LNCaP clone FGC (cell line): Measurements from ENCODE around the gene PLRG1.
A peak's percentile ranks its signal among the peaks of the same experiment; 100 is the strongest.

Source experiments
- DNase-seq: peaks from one replicate; pipeline ENCODE4 v3.0.0-alpha.2; 2011; ENCODE audit warnings: low read depth
- H3K4me3 ChIP-seq: 2 replicates; pipeline ENCODE4 v1.5.1; 2011; ENCODE audit warnings: mild to moderate bottlenecking, low read depth, low read length, control low read depth
- TF ChIP-seq, protein P1 (sequence below): IDR thresholded peaks from 2 replicates; pipeline ENCODE4 v1.5.1; 2012; ENCODE audit warnings: mild to moderate bottlenecking; ENCODE audit not compliant: control insufficient read depth, insufficient read depth; ENCODE audit errors: extremely low read depth

The PLRG1 gene

DNA sequence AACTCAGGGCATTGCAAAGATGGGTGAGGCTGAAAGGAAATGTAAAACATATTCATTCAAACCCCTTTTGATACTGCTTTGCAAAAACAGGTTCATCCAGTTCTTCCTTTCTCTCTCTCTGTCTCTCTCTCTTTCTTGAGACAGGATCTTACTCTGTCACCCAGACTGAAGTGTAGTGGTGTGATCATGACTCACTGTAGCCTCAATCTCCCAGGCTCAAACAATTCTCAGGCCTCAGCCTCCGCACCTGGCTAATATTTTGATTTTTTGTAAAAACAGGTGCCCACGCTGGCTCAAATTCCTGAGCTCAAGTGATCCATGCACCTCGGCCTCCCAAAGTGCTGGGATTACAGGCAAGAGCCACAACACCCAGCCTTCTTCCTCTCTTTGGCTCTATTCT lies 43.0 kb downstream of the PLRG1 start:
- H3K4me3 ChIP-seq = no peak overlapping the region
- TF ChIP-seq, protein P1, sequence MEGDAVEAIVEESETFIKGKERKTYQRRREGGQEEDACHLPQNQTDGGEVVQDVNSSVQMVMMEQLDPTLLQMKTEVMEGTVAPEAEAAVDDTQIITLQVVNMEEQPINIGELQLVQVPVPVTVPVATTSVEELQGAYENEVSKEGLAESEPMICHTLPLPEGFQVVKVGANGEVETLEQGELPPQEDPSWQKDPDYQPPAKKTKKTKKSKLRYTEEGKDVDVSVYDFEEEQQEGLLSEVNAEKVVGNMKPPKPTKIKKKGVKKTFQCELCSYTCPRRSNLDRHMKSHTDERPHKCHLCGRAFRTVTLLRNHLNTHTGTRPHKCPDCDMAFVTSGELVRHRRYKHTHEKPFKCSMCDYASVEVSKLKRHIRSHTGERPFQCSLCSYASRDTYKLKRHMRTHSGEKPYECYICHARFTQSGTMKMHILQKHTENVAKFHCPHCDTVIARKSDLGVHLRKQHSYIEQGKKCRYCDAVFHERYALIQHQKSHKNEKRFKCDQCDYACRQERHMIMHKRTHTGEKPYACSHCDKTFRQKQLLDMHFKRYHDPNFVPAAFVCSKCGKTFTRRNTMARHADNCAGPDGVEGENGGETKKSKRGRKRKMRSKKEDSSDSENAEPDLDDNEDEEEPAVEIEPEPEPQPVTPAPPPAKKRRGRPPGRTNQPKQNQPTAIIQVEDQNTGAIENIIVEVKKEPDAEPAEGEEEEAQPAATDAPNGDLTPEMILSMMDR = no peak
- DNase-seq = peak; percentile 25

GRCh38 chr4:154506253-154506652 lies 43.9 kb downstream of the PLRG1 start:
- H3K4me3 ChIP-seq = no peak overlapping the region
- TF ChIP-seq, protein P1 = peak; percentile 74
- DNase-seq = no peak

GRCh38 chr4:154503598-154503997 lies 46.6 kb downstream of the PLRG1 start:
- peak; percentile 7 for DNase-seq
- TF ChIP-seq, protein P1 = peak; percentile 34; the same call in 1 of the 2 replicates
- no peak overlapping the region for H3K4me3 ChIP-seq

GRCh38 chr4:154502111-154502510 lies 48.1 kb downstream of the PLRG1 start:
- TF ChIP-seq, protein P1 = no peak
- no peak for DNase-seq
- no peak overlapping the region for H3K4me3 ChIP-seq

GRCh38 chr4:154497889-154498288 lies 52.3 kb downstream of the PLRG1 start:
- TF ChIP-seq, protein P1 = no peak
- H3K4me3 ChIP-seq = no peak overlapping the region
- no peak for DNase-seq

- H3K4me3 ChIP-seq = no peak overlapping the region
- no peak for DNase-seq
- TF ChIP-seq, protein P1 = no peak
Measured at GRCh38 chr4:154495867-154496266, 54.3 kb downstream of the PLRG1 start.

GRCh38 chr4:154492288-154492687 lies 57.9 kb downstream of the PLRG1 start:
- TF ChIP-seq, protein P1 = no peak
- no peak overlapping the region for H3K4me3 ChIP-seq
- DNase-seq = no peak
